Activated naive CD8-positive, alpha-beta T cell (primary cell): Measurements from ENCODE around the gene STUB1.

ENCODE experiments used
- H3K27ac Mint-ChIP-seq: one replicate; pipeline ENCODE4 v1.8.0; 2021; ENCODE audit warnings: mixed read lengths
- H3K27me3 Mint-ChIP-seq: one replicate; pipeline ENCODE4 v1.8.0; 2021; ENCODE audit warnings: mixed read lengths
- H3K36me3 Mint-ChIP-seq: one replicate; pipeline ENCODE4 v1.8.0; 2021; ENCODE audit warnings: mixed read lengths
- H3K4me1 Mint-ChIP-seq: one replicate; pipeline ENCODE4 v1.8.0; 2021; ENCODE audit warnings: low read depth, mixed read lengths
- H3K4me3 Mint-ChIP-seq: one replicate; pipeline ENCODE4 v1.8.0; 2021; ENCODE audit warnings: mild to moderate bottlenecking, mixed read lengths
- H3K9me3 Mint-ChIP-seq: one replicate; pipeline ENCODE4 v1.8.0; 2021; ENCODE audit warnings: low read depth, mixed read lengths

The STUB1 gene

GRCh38 chr16:679814-680624 lies at the start of gene STUB1:
STUB1 (plus strand) TSS chr16:680410; CDS start chr16:680526, 116 bp downstream.
- no peaks in the 10 kb centered on the region for H3K9me3 Mint-ChIP-seq
- peaks cover 17% of the 10 kb centered on the region for H3K4me1 Mint-ChIP-seq
- H3K36me3 Mint-ChIP-seq: peaks cover 2% of the 10 kb centered on the region

GRCh38 chr16:630815-631405 lies 49.3 kb upstream of the STUB1 start, which contains the start of gene WFIKKN1:
WFIKKN1 (plus strand) TSS chr16:630985; CDS start chr16:631254, 269 bp downstream.
- Mint-ChIP-seq H3K27me3 (no peaks in the 10 kb centered on the region), H3K9me3 (no peaks in the 10 kb centered on the region), H3K4me3 (no peak within 1 kb of the TSS), H3K4me1 (peaks cover 3% of the 10 kb centered on the region), H3K36me3 (no peaks in the 10 kb centered on the region), H3K27ac (no peak within 1 kb of the TSS)

More at GRCh38 chr16:679814-680624, at the start of gene STUB1:
- Mint-ChIP-seq H3K27ac (peak within 1 kb of the TSS; percentile 85), H3K27me3 (no peaks in the 10 kb centered on the region), H3K4me3 (peak within 1 kb of the TSS; percentile 86)

- Mint-ChIP-seq H3K4me1 (peaks cover 7% of the 10 kb centered on the region), H3K36me3 (no peaks in the 10 kb centered on the region)
Observed at GRCh38 chr16:631808-632358, 48.3 kb upstream of the STUB1 start.

GRCh38 chr16:632486-633335 lies 47.5 kb upstream of the STUB1 start:
- H3K27me3 Mint-ChIP-seq: no peaks in the 10 kb centered on the region
- H3K4me3 Mint-ChIP-seq: no peak overlapping the region
- peaks cover 7% of the 10 kb centered on the region for H3K4me1 Mint-ChIP-seq
- no peak overlapping the region for H3K27ac Mint-ChIP-seq
- no peaks in the 10 kb centered on the region for H3K9me3 Mint-ChIP-seq
- no peaks in the 10 kb centered on the region for H3K36me3 Mint-ChIP-seq

More at GRCh38 chr16:631808-632358, 48.3 kb upstream of the STUB1 start:
- Mint-ChIP-seq H3K9me3 (no peaks in the 10 kb centered on the region), H3K4me3 (no peak overlapping the region), H3K27me3 (no peaks in the 10 kb centered on the region), H3K27ac (no peak overlapping the region)

GRCh38 chr16:633336-634050 lies 46.7 kb upstream of the STUB1 start:
- Mint-ChIP-seq H3K27ac (no peak overlapping the region), H3K9me3 (no peaks in the 10 kb centered on the region), H3K4me3 (no peak overlapping the region), H3K27me3 (no peaks in the 10 kb centered on the region), H3K4me1 (peaks cover 7% of the 10 kb centered on the region), H3K36me3 (no peaks in the 10 kb centered on the region)

- no peaks in the 10 kb centered on the region for H3K27me3 Mint-ChIP-seq
- no peak overlapping the region for H3K27ac Mint-ChIP-seq
- no peaks in the 10 kb centered on the region for H3K36me3 Mint-ChIP-seq
- no peaks in the 10 kb centered on the region for H3K9me3 Mint-ChIP-seq
- H3K4me1 Mint-ChIP-seq: peaks cover 7% of the 10 kb centered on the region
- peak overlapping the region; percentile 68 for H3K4me3 Mint-ChIP-seq
Observed at GRCh38 chr16:634051-634670, 46.0 kb upstream of the STUB1 start.

GRCh38 chr16:634996-635395 lies 45.2 kb upstream of the STUB1 start:
- H3K4me1 Mint-ChIP-seq: peaks cover 7% of the 10 kb centered on the region
- H3K36me3 Mint-ChIP-seq: no peaks in the 10 kb centered on the region
- H3K27me3 Mint-ChIP-seq: no peaks in the 10 kb centered on the region
- peak overlapping the region; percentile 68 for H3K4me3 Mint-ChIP-seq
- H3K9me3 Mint-ChIP-seq: no peaks in the 10 kb centered on the region
- no peak overlapping the region for H3K27ac Mint-ChIP-seq

GRCh38 chr16:635573-636205 lies 44.5 kb upstream of the STUB1 start:
- Mint-ChIP-seq H3K4me1 (peaks cover 7% of the 10 kb centered on the region), H3K27ac (no peak overlapping the region), H3K27me3 (no peaks in the 10 kb centered on the region), H3K36me3 (no peaks in the 10 kb centered on the region), H3K9me3 (no peaks in the 10 kb centered on the region), H3K4me3 (peak overlapping the region; percentile 63)

- peak within 1 kb of the TSS; percentile 86 for H3K4me3 Mint-ChIP-seq
- H3K27ac Mint-ChIP-seq: peak within 1 kb of the TSS; percentile 97
- H3K4me1 Mint-ChIP-seq: peaks cover 7% of the 10 kb centered on the region
- H3K9me3 Mint-ChIP-seq: no peaks in the 10 kb centered on the region
- no peaks in the 10 kb centered on the region for H3K36me3 Mint-ChIP-seq
- no peaks in the 10 kb centered on the region for H3K27me3 Mint-ChIP-seq
Observed at GRCh38 chr16:636206-637080, 43.8 kb upstream of the STUB1 start, which contains the start of gene METTL26. METTL26 (minus strand) TSS chr16:636305; CDS start chr16:636290, 15 bp downstream.

- Mint-ChIP-seq H3K36me3 (no peaks in the 10 kb centered on the region), H3K4me1 (peaks cover 7% of the 10 kb centered on the region), H3K9me3 (no peaks in the 10 kb centered on the region), H3K27ac (peak overlapping the region; percentile 97), H3K4me3 (peak overlapping the region; percentile 86), H3K27me3 (no peaks in the 10 kb centered on the region)
Observed at GRCh38 chr16:637081-638018, 42.9 kb upstream of the STUB1 start.

- Mint-ChIP-seq H3K36me3 (no peaks in the 10 kb centered on the region), H3K4me1 (peaks cover 9% of the 10 kb centered on the region), H3K27ac (no peak overlapping the region), H3K9me3 (no peaks in the 10 kb centered on the region), H3K4me3 (peak overlapping the region; percentile 13), H3K27me3 (no peaks in the 10 kb centered on the region)
Observed at GRCh38 chr16:638034-638543, 42.1 kb upstream of the STUB1 start.

- Mint-ChIP-seq H3K27me3 (no peaks in the 10 kb centered on the region), H3K27ac (no peak overlapping the region), H3K36me3 (no peaks in the 10 kb centered on the region), H3K9me3 (no peaks in the 10 kb centered on the region), H3K4me1 (peaks cover 11% of the 10 kb centered on the region), H3K4me3 (no peak overlapping the region)
Observed at GRCh38 chr16:638836-639235, 41.4 kb upstream of the STUB1 start.
